ENCODE results near the gene OR6C70.
"Not testable (repeated sequence)": the region's sequence is repeated elsewhere in the genome, so short reads cannot be mapped to it uniquely, and the experiment has no call there.

The OR6C70 gene

GRCh38 chr12:55469291-55469690, 647 bp downstream of the OR6C70 start:
- ChIA-PET POLR2A (no interaction called here), CTCF (no interaction called here)
- Histone ChIP-seq H3K4me1 (ENCODE audit: control insufficient read depth, insufficient read depth, low read length) (no peaks in the 10 kb centered on the region), H3K9me3 (ENCODE audit: control insufficient read depth, insufficient read depth, low read depth, low read length) (no peaks in the 10 kb centered on the region), H3K27ac (ENCODE audit: extremely low read depth, low read depth, low read length) (no peak overlapping the region), H3K36me3 (ENCODE audit: control insufficient read depth in 2 of 2, insufficient read depth in 1 of 2, low read length in 2 of 2) (no peaks in the 10 kb centered on the region), H3K4me3 (ENCODE audit: low read depth, low read length) (no peak overlapping the region)
- no peak for TF ChIP-seq ZBTB17 (tag by site-specific recombination; IDR thresholded peaks at IDR 0.05)
- no peak for TF ChIP-seq ZNF521 (tag by site-specific recombination; IDR thresholded peaks at IDR 0.05)
- TF ChIP-seq KLF16 (tag by site-specific recombination; IDR thresholded peaks at IDR 0.05), result no peak
- no peak for TF ChIP-seq ZNF354C (tag by site-specific recombination; IDR thresholded peaks at IDR 0.05; ENCODE audit: borderline replicate concordance, low read depth)
- TF ChIP-seq SETDB1 (IDR thresholded peaks at IDR 0.05; ENCODE audit: insufficient read length, low read length), result no peak
- no peak for TF ChIP-seq ZNF155 (tag by site-specific recombination; IDR thresholded peaks at IDR 0.05)
- TF ChIP-seq ZFP37 (tag by site-specific recombination; IDR thresholded peaks at IDR 0.05), result no peak

- TF ChIP-seq ZNF513 (tag by site-specific recombination; IDR thresholded peaks at IDR 0.05) (no peak), GFI1B (tag by site-specific recombination; IDR thresholded peaks at IDR 0.05) (no peak), ZNF692 (tag by site-specific recombination; IDR thresholded peaks at IDR 0.05) (no peak), ZNF24 (tag by site-specific recombination; IDR thresholded peaks at IDR 0.05) (no peak), SCRT1 (tag by site-specific recombination; IDR thresholded peaks at IDR 0.05; ENCODE audit: borderline replicate concordance) (no peak), ZNF571 (tag by site-specific recombination; IDR thresholded peaks at IDR 0.05) (no peak), ZNF626 (tag by site-specific recombination; IDR thresholded peaks at IDR 0.05) (no peak), ZNF426 (tag by site-specific recombination; IDR thresholded peaks at IDR 0.05) (no peak), SP2 (tag by site-specific recombination; IDR thresholded peaks at IDR 0.05) (no peak)
- Histone ChIP-seq H3K4me3 (ENCODE audit: low read depth, low read length) (no peak overlapping the region), H3K9me3 (ENCODE audit: control insufficient read depth, insufficient read depth, low read depth, low read length) (no peaks in the 10 kb centered on the region), H3K27ac (ENCODE audit: extremely low read depth, low read depth, low read length) (no peak overlapping the region), H3K4me1 (ENCODE audit: control insufficient read depth, insufficient read depth, low read length) (no peaks in the 10 kb centered on the region), H3K36me3 (ENCODE audit: control insufficient read depth in 2 of 2, insufficient read depth in 1 of 2, low read length in 2 of 2) (no peaks in the 10 kb centered on the region)
- ChIA-PET CTCF (interaction anchor here (0.6 to 0.7 kb wide), 2 partner anchors 13 to 562 kb away, joined by 3 read pairs; no protein-coding TSS in a partner anchor), POLR2A (no interaction called here)
Observed at GRCh38 chr12:55467836-55468235, 2.1 kb downstream of the OR6C70 start.

GRCh38 chr12:55464926-55465325, 5.0 kb downstream of the OR6C70 start:
- H3K4me3 ChIP-seq (ENCODE audit: low read depth, low read length); POLR2A ChIA-PET; CTCF ChIA-PET; H3K9me3 ChIP-seq (ENCODE audit: control insufficient read depth, insufficient read depth, low read depth, low read length); H3K36me3 ChIP-seq (ENCODE audit: control insufficient read depth in 2 of 2, insufficient read depth in 1 of 2, low read length in 2 of 2); H3K27ac ChIP-seq (ENCODE audit: extremely low read depth, low read depth, low read length); H3K4me1 ChIP-seq (ENCODE audit: control insufficient read depth, insufficient read depth, low read length): not testable (repeated sequence)
- peak; percentile 95 for TF ChIP-seq ZNF146 (tag by site-specific recombination; IDR thresholded peaks at IDR 0.05)
- TF ChIP-seq ZNF280D (tag by site-specific recombination; IDR thresholded peaks at IDR 0.05), result peak; percentile 65; the same call in 1 of the 2 replicates
